Liver (tissue), 9 donors: Measurements from ENCODE around the gene HCFC1R1. TPM values are rescaled to one million over a fixed set of nuclear protein-coding genes. Genes with fewer than 3 reads are reported as not detected.

ENCODE experiments used
- DNase-seq: peaks from one replicate; pipeline ENCODE4 v3.0.0-alpha.2; 2017; ENCODE audit warnings: low spot score
- H3K27ac ChIP-seq, 2 donors: one replicate each; pipeline ENCODE4 v1.7.0; 2013; ENCODE audit warnings: inconsistent platforms in 2 of 2, low read length in 2 of 2, control low read depth in 1 of 2, low read depth in 1 of 2, mild to moderate bottlenecking in 1 of 2
- H3K27me3 ChIP-seq, 4 donors: one replicate each; pipeline versions ENCODE4 v1.6.1 to v1.7.0; 2013; ENCODE audit warnings: low read length in 3 of 4, inconsistent platforms in 1 of 4, mild to moderate bottlenecking in 1 of 4, moderate library complexity in 1 of 4; ENCODE audit not compliant: control insufficient read depth in 4 of 4, insufficient read depth in 4 of 4
- H3K36me3 ChIP-seq, 4 donors: one replicate each; pipeline versions ENCODE4 v1.6.1 to v1.7.0; 2013; ENCODE audit warnings: low read length in 3 of 4, mild to moderate bottlenecking in 3 of 4, low read depth in 1 of 4, moderate library complexity in 1 of 4; ENCODE audit not compliant: control insufficient read depth in 4 of 4, insufficient read depth in 3 of 4
- H3K4me1 ChIP-seq, 4 donors: one replicate each; pipeline versions ENCODE4 v1.6.1 to v1.7.0; 2013; ENCODE audit warnings: low read length in 3 of 4, mild to moderate bottlenecking in 3 of 4, moderate library complexity in 1 of 4; ENCODE audit not compliant: control insufficient read depth in 4 of 4, insufficient read depth in 4 of 4
- H3K4me3 ChIP-seq, 3 donors: one replicate each; pipeline versions ENCODE4 v1.6.1 to v1.7.0; 2013; ENCODE audit warnings: low read length in 3 of 3, control low read depth in 1 of 3, low read depth in 1 of 3, mild to moderate bottlenecking in 1 of 3
- H3K9ac ChIP-seq, 2 donors: one replicate each; pipeline ENCODE4 v1.7.0; 2013; ENCODE audit warnings: low read length in 2 of 2, mild to moderate bottlenecking in 2 of 2, moderate library complexity in 2 of 2, control low read depth in 1 of 2, low read depth in 1 of 2
- H3K9me3 ChIP-seq, 4 donors: one replicate each; pipeline versions ENCODE4 v1.6.1 to v1.7.0; 2013; ENCODE audit warnings: low read length in 3 of 4; ENCODE audit not compliant: control insufficient read depth in 4 of 4
- ATF3 ChIP-seq: IDR thresholded peaks from 2 replicates; pipeline ENCODE4 v1.6.1; 2016; ENCODE audit warnings: antibody characterized with exemption
- CTCF ChIP-seq: fragments of 150-350 bp; IDR thresholded peaks from 2 replicates; pipeline ENCODE4 v1.5.1; 2017; ENCODE audit warnings: improper control_type of control experiment, low read depth, low read length; ENCODE audit not compliant: missing input control
- EGR1 ChIP-seq, 2 donors: IDR thresholded peaks; 2 replicates each; pipeline ENCODE4 v1.6.1; 2016 to 2018; ENCODE audit warnings: antibody characterized with exemption in 2 of 2, low read depth in 2 of 2
- FOXA1 ChIP-seq: IDR thresholded peaks from 2 replicates; pipeline ENCODE4 v1.6.1; 2016; ENCODE audit warnings: antibody characterized with exemption
- FOXA2 ChIP-seq: IDR thresholded peaks from 2 replicates; pipeline ENCODE4 v1.6.1; 2016; ENCODE audit warnings: antibody characterized with exemption
- GABPA ChIP-seq, 2 donors: IDR thresholded peaks in 1 of 2; conservative IDR thresholded peaks in 1 of 2; 2 replicates each; pipeline ENCODE4 v1.6.1; 2016; ENCODE audit warnings: antibody characterized with exemption in 2 of 2, mild to moderate bottlenecking in 1 of 2, moderate library complexity in 1 of 2
- HNF4A ChIP-seq, 2 donors: conservative IDR thresholded peaks; 2 replicates each; pipeline ENCODE4 v1.6.1; 2016; ENCODE audit warnings: antibody characterized with exemption in 2 of 2, mild to moderate bottlenecking in 2 of 2
- HNF4G ChIP-seq: IDR thresholded peaks from 2 replicates; pipeline ENCODE4 v1.6.1; 2016; ENCODE audit warnings: antibody characterized with exemption
- JUND ChIP-seq, 2 donors: IDR thresholded peaks; 2 replicates each; pipeline ENCODE4 v1.6.1; 2016; ENCODE audit warnings: antibody characterized with exemption in 2 of 2
- MAX ChIP-seq: IDR thresholded peaks from 2 replicates; pipeline ENCODE4 v1.6.1; 2016; ENCODE audit warnings: antibody characterized with exemption
- NR2F2 ChIP-seq: IDR thresholded peaks from 2 replicates; pipeline ENCODE4 v1.6.1; 2016; ENCODE audit warnings: antibody characterized with exemption
- RAD21 ChIP-seq, 2 donors: IDR thresholded peaks; 2 replicates each; pipeline ENCODE4 v1.6.1; 2016; ENCODE audit warnings: antibody characterized with exemption in 2 of 2, mild to moderate bottlenecking in 2 of 2
- REST ChIP-seq: IDR thresholded peaks from 2 replicates; pipeline ENCODE4 v1.6.1; 2016; ENCODE audit warnings: antibody characterized with exemption, mild to moderate bottlenecking
- RXRA ChIP-seq, 2 donors: IDR thresholded peaks; 2 replicates each; pipeline ENCODE4 v1.6.1; 2017 to 2018; ENCODE audit warnings: antibody characterized with exemption in 2 of 2, mild to moderate bottlenecking in 1 of 2
- SP1 ChIP-seq: IDR thresholded peaks from 2 replicates; pipeline ENCODE4 v1.6.1; 2018; ENCODE audit warnings: antibody characterized with exemption, mild to moderate bottlenecking
- TAF1 ChIP-seq: conservative IDR thresholded peaks from 2 replicates; pipeline ENCODE4 v1.6.1; 2016; ENCODE audit warnings: antibody characterized with exemption, mild to moderate bottlenecking
- YY1 ChIP-seq: IDR thresholded peaks from 2 replicates; pipeline ENCODE4 v1.6.1; 2016; ENCODE audit warnings: antibody characterized with exemption, mild to moderate bottlenecking
- ZBTB33 ChIP-seq: IDR thresholded peaks from 2 replicates; pipeline ENCODE4 v1.6.1; 2016; ENCODE audit warnings: antibody characterized with exemption
- WGBS: extraction: QIAGEN DNeasy Blood & Tissue Kit; methylation state at CpG from one replicate; pipeline ENCODE4 v1.1.7; 2013; 5-methylcytosine and 5-hydroxymethylcytosine counted together
- polyA plus RNA-seq, 2 donors: library from polyadenylated mRNA; stranded (reverse) in 1 of 2; unstranded in 1 of 2; fragments of 200-250 nt in 1 of 2; fragments of >200 nt in 1 of 2; fragmentation: Nextera tagmentation in 1 of 2; extraction: Ambion mirVana in 1 of 2; gene quantifications; one replicate each; pipeline versions ENCODE4 v1.2.1 to v1.2.3, GENCODE V29; 2013 to 2015
- total RNA-seq, 2 donors: library from RNA; depleted of rRNA; stranded (reverse); fragments of >200 nt; gene quantifications; one replicate each; pipeline ENCODE4 v1.2.3, GENCODE V29; 2014
- donor health status: healthy.
- donor health status: healthy.
- donor health status: healthy.
- donor health status: healthy.
- donor health status: healthy.

Gene HCFC1R1
- total and polyA plus RNA-seq, 4 donors, result 1.4 to 17.6 (median 9.2) TPM

- H3K9ac ChIP-seq, result no peak overlapping the region
- H3K27me3 ChIP-seq, result no peaks in the 10 kb centered on the region
- TF ChIP-seq GABPA (IDR thresholded peaks at IDR 0.05 in 1 of 2, conservative IDR thresholded peaks at IDR 0.05 in 1 of 2) (no peak), JUND (IDR thresholded peaks at IDR 0.05) (no peak), RXRA (IDR thresholded peaks at IDR 0.05) (no peak), RAD21 (IDR thresholded peaks at IDR 0.05) (no peak), YY1 (no peak), HNF4G (no peak), ATF3 (no peak), NR2F2 (no peak), FOXA2 (no peak), HNF4A (conservative IDR thresholded peaks at IDR 0.05) (no peak), MAX (no peak), SP1 (no peak), EGR1 (IDR thresholded peaks at IDR 0.05; ENCODE audit: low read depth in 2 of 2) (no peak), TAF1 (no peak), CTCF (no peak), REST (no peak), ZBTB33 (no peak), FOXA1 (no peak)
- no peaks in the 10 kb centered on the region for H3K36me3 ChIP-seq
- no peak overlapping the region for H3K4me3 ChIP-seq
- WGBS, result 88% methylated on average over 6 of the region's 6 CpGs
- peaks cover 0 to 2% (median 0%) of the 10 kb centered on the region in 4 donors for H3K4me1 ChIP-seq
- DNase-seq, result no peak
- no peaks in the 10 kb centered on the region for H3K9me3 ChIP-seq
- no peak overlapping the region for H3K27ac ChIP-seq
Observed at GRCh38 chr16:2999929-3000328, 23.8 kb downstream of the HCFC1R1 start.
